Aorta (tissue), 5 donors: ENCODE results near the gene NCBP2L. TPM values are rescaled to one million over a fixed set of nuclear protein-coding genes. Genes with fewer than 3 reads are reported as not detected.

Experiments
- ATAC-seq: fragments of 200-7000 bp; cut with Tn5 transposase; one replicate; pipeline ENCODE4 v1.9.1; 2022; ENCODE audit warnings: moderate library complexity; ENCODE audit not compliant: low FRiP score
- DNase-seq, 2 donors: peaks; one replicate each; pipeline ENCODE4 v3.0.0-alpha.2; 2020
- H3K27ac ChIP-seq, 2 donors: one replicate each; pipeline ENCODE4 v1.5.1; 2013; ENCODE audit warnings: low read length in 2 of 2, mild to moderate bottlenecking in 2 of 2, moderate library complexity in 2 of 2, control low read depth in 1 of 2, inconsistent platforms in 1 of 2, low read depth in 1 of 2
- H3K27me3 ChIP-seq, 2 donors: one replicate each; pipeline ENCODE4 v1.6.1; 2013; ENCODE audit warnings: control low read depth in 1 of 2, low read length in 1 of 2, mild to moderate bottlenecking in 1 of 2, moderate library complexity in 1 of 2; ENCODE audit not compliant: insufficient read depth in 2 of 2, control insufficient read depth in 1 of 2
- H3K36me3 ChIP-seq, 2 donors: one replicate each; pipeline ENCODE4 v1.6.1; 2013; ENCODE audit warnings: control low read depth in 1 of 2, low read length in 1 of 2, mild to moderate bottlenecking in 1 of 2; ENCODE audit not compliant: insufficient read depth in 2 of 2, control insufficient read depth in 1 of 2
- H3K4me1 ChIP-seq, 2 donors: one replicate each; pipeline ENCODE4 v1.6.1; 2013; ENCODE audit warnings: low read length in 2 of 2, control low read depth in 1 of 2, mild to moderate bottlenecking in 1 of 2, moderate library complexity in 1 of 2; ENCODE audit not compliant: insufficient read depth in 2 of 2, control insufficient read depth in 1 of 2
- H3K4me3 ChIP-seq, 2 donors: one replicate each; pipeline ENCODE4 v1.5.1; 2013; ENCODE audit warnings: low read length in 2 of 2, control low read depth in 1 of 2, mild to moderate bottlenecking in 1 of 2
- H3K9me3 ChIP-seq: one replicate; pipeline ENCODE4 v1.6.1; 2013; ENCODE audit warnings: mild to moderate bottlenecking, low read length; ENCODE audit not compliant: control insufficient read depth
- WGBS, 2 donors: extraction: QIAGEN DNeasy Blood & Tissue Kit; methylation state at CpG; one replicate each; pipeline ENCODE4 v1.1.7; 2013; 5-methylcytosine and 5-hydroxymethylcytosine counted together
- intact Hi-C, 2 donors: fragments of 100-400 bp; cut with DNase I; formaldehyde crosslinking; loops; one replicate each; pipeline versions ENCODE4 v1.14.2 to v1.15.0; 2022
- polyA plus RNA-seq, 2 donors: library from polyadenylated mRNA; stranded (reverse); fragments of 200-250 nt; gene quantifications; one replicate each; pipeline ENCODE4 v1.2.3, GENCODE V29; 2013
- total RNA-seq, 2 donors: library from RNA; stranded (reverse); fragmentation: NEBNext Ultra II Directional; extraction: Animal tissue kit (Norgen Biotek cat#: 25700); gene quantifications; one replicate each; pipeline ENCODE4 v1.2.1, GENCODE V29; 2021
- donor health status: healthy with polysubstance abuse.
- donor health status: Bipolar disorder and iron deficiency.
- donor health status: DM: no; HTN: no; CAD: no.
- donor health status: DM: no; HTN: no; CAD: no.
- donor health status: DM: yes; HTN: yes; CAD: no.

Gene NCBP2L
- total and polyA plus RNA-seq, 4 donors, result not detected

DNA sequence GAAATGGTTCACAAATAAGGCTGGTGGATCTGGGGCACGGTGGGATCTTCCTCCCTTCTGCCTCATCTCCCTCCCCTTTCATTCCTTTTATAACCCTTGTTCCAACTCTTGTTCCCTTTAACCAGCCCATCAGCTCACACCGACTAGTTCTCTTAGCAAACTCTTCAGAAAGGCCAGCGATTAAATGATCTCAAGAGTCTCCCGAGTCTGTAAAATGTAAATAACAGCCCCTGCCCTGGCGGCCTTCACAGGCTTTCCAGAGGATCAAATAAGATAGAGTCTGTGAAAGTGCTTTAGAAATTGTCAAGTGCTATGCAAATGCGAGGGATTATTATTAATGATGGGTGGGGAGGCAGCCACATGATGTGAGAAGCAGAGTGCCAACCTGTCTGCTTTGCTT, 29.0 kb upstream of the NCBP2L start:
- Histone ChIP-seq H3K4me3 (no peak overlapping the region), H3K36me3 (no peaks in the 10 kb centered on the region), H3K27me3 (no peaks in the 10 kb centered on the region), H3K4me1 (no peaks in the 10 kb centered on the region), H3K27ac (peak overlapping the region in 1 of 2 donors; percentile 17), H3K9me3 (no peaks in the 10 kb centered on the region)
- DNase-seq (no peak), ATAC-seq (no peak)
- WGBS, 2 donors, result 71 to 94% methylated on average over 6 of the region's 6 CpGs
- intact Hi-C loops, result no loop called here

DNA sequence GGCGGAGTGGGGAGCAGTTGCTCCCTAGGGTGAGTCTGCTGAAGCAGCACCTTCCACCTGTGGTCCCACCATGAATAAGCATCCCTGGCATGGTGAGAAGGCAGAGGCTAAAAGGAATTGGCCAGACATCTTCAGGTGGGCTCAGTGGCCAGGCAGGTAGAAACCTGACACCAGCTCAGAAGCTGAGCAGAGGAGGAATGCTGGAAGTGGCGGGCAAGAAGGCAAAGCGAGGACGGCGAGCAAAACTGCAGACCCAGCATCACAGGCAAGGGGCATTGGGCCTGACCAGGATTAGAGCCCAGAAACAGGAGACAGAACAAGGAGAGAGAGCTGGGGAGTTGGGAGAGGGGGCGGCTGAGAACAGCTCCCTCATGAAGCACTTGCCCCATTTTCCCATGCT, 27.3 kb upstream of the NCBP2L start:
- DNase-seq (peak in 1 of 2 donors; percentile 22), ATAC-seq (no peak)
- Histone ChIP-seq H3K4me3 (no peak overlapping the region), H3K27ac (no peak overlapping the region), H3K4me1 (no peaks in the 10 kb centered on the region), H3K27me3 (no peaks in the 10 kb centered on the region), H3K9me3 (no peaks in the 10 kb centered on the region), H3K36me3 (no peaks in the 10 kb centered on the region)
- 86 to 98% methylated on average over 6 of the region's 6 CpGs for WGBS, 2 donors
- intact Hi-C loops, result no loop called here

DNA sequence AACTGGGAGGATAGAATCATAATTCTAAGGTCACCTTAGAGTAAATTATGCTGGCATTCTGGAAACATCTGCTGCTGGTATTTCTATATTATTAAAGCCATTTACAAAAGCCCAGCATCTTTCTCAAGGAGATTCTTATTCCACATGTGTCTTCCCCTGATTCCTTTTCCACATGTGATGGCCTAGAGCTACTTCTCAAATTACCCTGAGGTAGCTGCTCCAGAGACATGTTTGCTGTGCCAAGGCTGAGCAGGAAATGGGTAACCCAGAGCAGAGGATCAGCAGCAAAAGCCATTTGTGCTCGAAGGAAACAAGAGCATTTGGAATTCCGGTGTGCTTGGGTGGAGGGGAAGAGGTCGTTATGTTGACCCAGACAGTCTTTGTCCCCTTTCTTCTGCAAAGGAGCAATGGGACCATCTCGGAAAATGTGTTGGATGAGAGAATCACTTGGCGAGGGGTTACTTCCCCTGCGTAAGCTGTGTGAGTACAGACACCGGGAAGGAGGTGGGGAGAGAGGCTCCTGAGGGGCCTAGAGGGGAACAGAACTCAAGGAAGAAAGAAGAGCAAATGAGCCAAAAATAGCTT, 26.6 kb upstream of the NCBP2L start:
- DNase-seq (peak in 1 of 2 donors; percentile 30), ATAC-seq (no peak)
- H3K9me3 ChIP-seq, result no peaks in the 10 kb centered on the region
- H3K4me1 ChIP-seq, result no peaks in the 10 kb centered on the region
- intact Hi-C loops, result no loop called here
- no peak overlapping the region for H3K27ac ChIP-seq
- no peaks in the 10 kb centered on the region for H3K27me3 ChIP-seq
- H3K36me3 ChIP-seq, result no peaks in the 10 kb centered on the region
- no peak overlapping the region for H3K4me3 ChIP-seq
- WGBS, 2 donors, result 77 to 91% methylated on average over 7 of the region's 7 CpGs

DNA sequence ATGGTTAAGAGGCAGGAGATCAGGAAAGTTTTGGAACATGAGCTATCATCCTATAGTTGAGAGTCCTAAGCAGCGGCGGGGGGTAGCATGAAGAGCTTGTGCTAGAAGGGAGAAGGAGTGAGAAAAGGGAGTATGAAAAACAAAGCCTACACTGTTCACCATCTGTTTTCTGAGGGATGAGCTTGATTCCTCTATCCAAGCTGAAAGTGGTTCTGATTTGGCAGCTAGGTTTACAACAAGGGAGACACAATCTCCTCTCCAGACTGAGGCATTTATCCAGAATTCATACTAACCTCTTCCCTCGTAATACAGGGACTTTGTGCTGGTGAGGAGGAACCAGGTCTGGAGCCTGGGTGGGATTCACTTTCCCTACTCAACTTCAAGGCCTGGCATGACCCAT, 25.5 kb upstream of the NCBP2L start:
- Histone ChIP-seq H3K27me3 (no peaks in the 10 kb centered on the region), H3K9me3 (no peaks in the 10 kb centered on the region), H3K4me1 (no peaks in the 10 kb centered on the region), H3K4me3 (no peak overlapping the region), H3K27ac (no peak overlapping the region), H3K36me3 (no peaks in the 10 kb centered on the region)
- intact Hi-C loops, result no loop called here
- peak in 1 of 2 donors; percentile 4 for DNase-seq
- 84 to 99% methylated on average over 3 of the region's 3 CpGs for WGBS, 2 donors
- ATAC-seq, result no peak

DNA sequence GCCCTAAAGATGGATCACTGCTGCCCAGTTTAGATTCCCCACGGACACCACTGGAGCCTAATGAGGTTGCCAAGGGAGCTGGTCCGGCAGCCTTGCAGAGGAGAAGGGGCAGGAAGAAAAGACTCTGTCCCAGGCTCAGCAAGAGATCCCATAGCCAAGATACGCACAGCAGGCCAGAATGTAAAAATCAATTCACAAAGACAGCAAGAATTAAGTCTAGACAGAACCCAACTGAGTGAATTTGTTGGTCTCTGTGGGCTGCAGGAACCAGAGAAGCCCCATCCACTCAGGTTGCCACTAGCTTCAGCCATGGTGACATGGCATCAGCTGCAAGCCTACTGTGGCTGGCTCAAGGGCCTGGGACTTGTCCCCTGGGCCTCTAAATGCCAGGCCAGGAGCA, 24.8 kb upstream of the NCBP2L start:
- no peak overlapping the region for H3K27ac ChIP-seq
- 61 to 93% methylated on average over 3 of the region's 3 CpGs for WGBS, 2 donors
- DNase-seq (peak in 1 of 2 donors; percentile 27), ATAC-seq (no peak)
- H3K27me3 ChIP-seq, result no peaks in the 10 kb centered on the region
- no peaks in the 10 kb centered on the region for H3K36me3 ChIP-seq
- H3K9me3 ChIP-seq, result no peaks in the 10 kb centered on the region
- intact Hi-C loops, result no loop called here
- no peak overlapping the region for H3K4me3 ChIP-seq
- no peaks in the 10 kb centered on the region for H3K4me1 ChIP-seq

DNA sequence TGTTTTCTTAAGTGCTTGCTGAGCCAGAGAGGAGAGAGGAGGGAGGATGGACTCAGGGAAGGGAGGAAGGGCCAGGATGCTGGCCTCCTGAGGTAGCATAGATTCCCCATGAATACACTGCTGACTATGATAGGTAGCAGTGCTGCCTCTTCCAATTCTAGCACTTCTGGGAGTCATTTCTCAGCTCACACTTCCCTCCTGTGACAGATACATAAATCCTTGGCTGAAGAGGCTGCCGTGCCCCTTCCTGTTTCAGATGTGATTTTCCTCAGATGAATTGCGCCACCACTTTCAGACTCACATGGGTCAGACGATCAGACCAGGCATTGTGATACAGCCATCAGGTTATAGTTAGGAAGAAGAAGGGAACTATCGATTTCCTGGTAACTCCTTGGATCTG, 24.3 kb upstream of the NCBP2L start:
- no peak overlapping the region for H3K4me3 ChIP-seq
- WGBS, 2 donors, result 76 to 92% methylated on average over 4 of the region's 4 CpGs
- ATAC-seq, result no peak
- no peaks in the 10 kb centered on the region for H3K27me3 ChIP-seq
- DNase-seq, result peak in 1 of 2 donors; percentile 27
- no peaks in the 10 kb centered on the region for H3K36me3 ChIP-seq
- no peak overlapping the region for H3K27ac ChIP-seq
- no peaks in the 10 kb centered on the region for H3K4me1 ChIP-seq
- intact Hi-C loops, result no loop called here
- H3K9me3 ChIP-seq, result no peaks in the 10 kb centered on the region

DNA sequence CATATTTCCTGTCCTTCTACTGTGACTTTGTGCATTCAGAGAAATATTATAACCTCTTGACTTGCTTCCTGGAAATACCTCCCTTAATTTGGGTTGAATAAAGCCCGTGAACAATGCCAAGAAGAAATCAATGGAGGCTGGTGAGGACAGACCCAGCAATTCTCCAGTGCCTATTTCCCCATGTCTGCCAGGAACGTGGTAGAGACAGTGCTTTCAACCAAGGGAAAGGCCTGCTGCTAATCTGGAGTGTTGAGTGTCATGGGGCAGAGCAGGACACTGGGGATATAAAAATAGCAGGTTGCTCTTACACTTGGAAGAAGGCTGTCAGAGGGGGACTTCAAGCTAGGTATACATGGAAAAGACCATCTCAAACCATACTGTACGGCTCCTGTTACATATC, 21.8 kb upstream of the NCBP2L start:
- H3K4me3 ChIP-seq, result no peak overlapping the region
- H3K36me3 ChIP-seq, result no peaks in the 10 kb centered on the region
- intact Hi-C loops, result no loop called here
- DNase-seq (peak in 1 of 2 donors; percentile 1), ATAC-seq (no peak)
- 50 to 77% methylated on average over 3 of the region's 3 CpGs for WGBS, 2 donors
- H3K27me3 ChIP-seq, result no peaks in the 10 kb centered on the region
- H3K27ac ChIP-seq, result no peak overlapping the region
- no peaks in the 10 kb centered on the region for H3K9me3 ChIP-seq
- no peaks in the 10 kb centered on the region for H3K4me1 ChIP-seq

DNA sequence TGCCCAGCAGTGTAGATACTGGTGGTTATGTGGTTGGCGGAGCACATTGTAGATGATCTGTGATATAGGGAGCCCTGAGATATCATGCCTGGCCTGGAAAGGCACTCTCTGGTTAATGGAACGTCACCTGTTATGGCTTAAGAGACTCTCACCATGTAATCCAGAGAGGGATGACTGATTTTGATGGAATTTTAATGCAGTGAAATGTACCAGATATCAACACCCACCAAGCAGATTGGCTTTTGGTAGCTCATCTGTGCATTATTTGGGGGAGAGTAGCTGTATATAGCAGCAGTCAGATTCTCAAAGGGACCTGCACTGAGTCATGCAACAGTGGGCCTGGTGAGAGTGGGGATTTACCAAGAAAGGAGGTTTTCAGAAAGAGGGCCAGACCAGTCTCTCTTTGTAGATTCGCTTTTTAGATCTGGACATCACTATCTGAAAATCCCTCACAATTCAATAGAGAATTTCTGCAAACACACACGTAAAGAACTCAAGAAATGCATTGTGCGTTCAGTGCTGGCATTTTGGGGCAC, 19.2 kb upstream of the NCBP2L start:
- WGBS, 2 donors, result 78 to 98% methylated on average over 5 of the region's 5 CpGs

DNA sequence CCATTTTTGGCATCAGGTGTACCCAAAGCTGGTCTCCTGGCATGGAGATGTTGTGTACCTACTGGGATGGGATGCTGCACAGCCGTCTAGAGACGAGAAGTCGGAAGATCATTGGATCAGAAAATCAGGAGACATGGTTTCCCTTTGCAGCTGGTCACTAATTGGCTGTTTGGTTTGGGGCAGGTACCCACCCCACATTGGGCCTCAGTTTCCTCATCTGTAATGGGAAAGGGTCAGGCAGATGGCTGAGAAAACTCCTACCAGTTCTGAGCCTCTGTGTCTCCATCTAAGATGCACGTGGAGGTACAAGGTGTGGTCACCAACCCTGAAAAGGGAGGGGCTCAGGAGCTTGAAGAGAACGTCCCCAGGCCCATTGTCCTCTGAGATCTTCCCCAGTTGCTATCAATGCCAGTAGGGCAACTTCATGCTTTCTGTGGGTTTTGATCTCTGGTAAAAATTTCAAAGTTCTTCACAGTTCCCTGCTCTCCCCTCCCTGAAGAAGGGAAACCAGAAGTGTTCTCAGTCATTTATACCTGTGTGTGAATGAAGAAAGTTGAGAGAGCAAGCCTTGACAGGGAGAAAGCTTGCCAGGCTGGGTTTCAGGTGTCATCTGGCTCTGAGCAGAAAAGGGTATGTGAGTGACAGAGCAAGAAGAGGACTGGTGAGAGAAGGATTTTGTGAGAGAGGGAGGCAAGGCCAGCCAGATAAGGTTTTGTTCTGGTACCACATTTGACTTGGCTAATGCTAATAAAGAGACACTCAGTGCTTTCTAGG, 17.0 kb upstream of the NCBP2L start:
- Histone ChIP-seq H3K27me3 (no peaks in the 10 kb centered on the region), H3K4me1 (no peaks in the 10 kb centered on the region), H3K9me3 (no peaks in the 10 kb centered on the region), H3K36me3 (no peaks in the 10 kb centered on the region), H3K4me3 (no peak overlapping the region), H3K27ac (no peak overlapping the region)
- ATAC-seq (no peak), DNase-seq (peak in 1 of 2 donors; percentile 19)
- intact Hi-C loops, result no loop called here
- WGBS, 2 donors, result 71 to 82% methylated on average over 5 of the region's 5 CpGs

More for the DNA sequence above, 19.2 kb upstream of the NCBP2L start:
- DNase-seq (peak in 1 of 2 donors; percentile 1), ATAC-seq (no peak)
- intact Hi-C loops, result no loop called here
- no peaks in the 10 kb centered on the region for H3K36me3 ChIP-seq
- H3K27me3 ChIP-seq, result no peaks in the 10 kb centered on the region
- H3K4me1 ChIP-seq, result no peaks in the 10 kb centered on the region
- no peak overlapping the region for H3K4me3 ChIP-seq
- no peak overlapping the region for H3K27ac ChIP-seq
- H3K9me3 ChIP-seq, result no peaks in the 10 kb centered on the region
